ENCODE data around the gene KCNC4.

KCNC4 gene

DNA sequence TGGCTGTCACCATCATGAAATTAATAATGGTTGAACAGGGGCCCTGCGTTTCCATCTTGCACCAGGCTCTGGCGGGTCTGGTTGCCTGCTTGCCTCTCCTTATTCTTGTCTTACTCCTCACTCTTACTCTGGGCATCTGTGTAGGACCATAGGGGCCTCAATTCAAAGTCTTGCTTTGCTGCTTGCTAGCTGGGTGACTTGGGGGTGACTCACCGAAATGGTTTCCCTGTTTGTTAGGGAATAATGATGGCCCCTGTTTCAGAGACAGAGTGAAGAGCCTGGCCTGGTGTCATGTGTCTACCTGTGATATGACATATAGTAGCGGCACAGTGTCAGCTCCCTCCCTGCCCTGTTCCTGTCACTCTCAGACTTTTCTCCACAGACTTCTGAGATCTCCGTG is 24.6 kb downstream of the KCNC4 start:
- no peak for FAIRE-seq

DNA sequence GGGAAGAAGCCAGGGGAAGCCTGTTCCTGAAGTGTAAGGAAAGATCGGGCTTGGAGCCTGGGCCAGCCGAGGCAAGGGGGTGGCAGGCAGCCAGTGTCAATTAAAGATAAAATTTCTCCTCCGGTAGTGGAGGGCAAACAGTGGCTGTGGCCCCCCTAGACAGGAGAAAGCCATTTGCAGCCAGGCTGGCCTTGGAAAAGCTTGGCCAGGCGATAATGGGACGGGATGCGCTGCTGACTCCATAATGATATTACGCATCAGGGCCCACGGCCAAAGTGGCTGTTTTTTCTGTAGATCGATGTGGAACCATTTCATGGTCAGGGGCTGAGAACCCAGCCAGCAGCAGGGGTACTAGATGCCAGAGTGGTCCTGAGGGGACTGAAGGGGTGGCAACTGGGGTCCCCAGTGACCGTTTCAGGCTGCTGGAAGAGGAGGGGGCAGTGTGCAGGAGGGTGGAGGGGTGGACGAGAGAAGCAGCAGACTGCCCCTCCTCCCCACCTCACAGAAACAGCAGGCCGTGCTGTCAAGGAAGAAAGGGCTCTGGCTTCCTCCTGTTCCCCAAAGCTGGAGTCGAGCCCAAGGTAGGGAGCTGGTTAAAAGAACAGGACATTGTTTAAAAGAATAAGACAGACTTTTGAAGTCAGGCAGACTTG is 25.2 kb downstream of the KCNC4 start:
- FAIRE-seq, result no peak

DNA sequence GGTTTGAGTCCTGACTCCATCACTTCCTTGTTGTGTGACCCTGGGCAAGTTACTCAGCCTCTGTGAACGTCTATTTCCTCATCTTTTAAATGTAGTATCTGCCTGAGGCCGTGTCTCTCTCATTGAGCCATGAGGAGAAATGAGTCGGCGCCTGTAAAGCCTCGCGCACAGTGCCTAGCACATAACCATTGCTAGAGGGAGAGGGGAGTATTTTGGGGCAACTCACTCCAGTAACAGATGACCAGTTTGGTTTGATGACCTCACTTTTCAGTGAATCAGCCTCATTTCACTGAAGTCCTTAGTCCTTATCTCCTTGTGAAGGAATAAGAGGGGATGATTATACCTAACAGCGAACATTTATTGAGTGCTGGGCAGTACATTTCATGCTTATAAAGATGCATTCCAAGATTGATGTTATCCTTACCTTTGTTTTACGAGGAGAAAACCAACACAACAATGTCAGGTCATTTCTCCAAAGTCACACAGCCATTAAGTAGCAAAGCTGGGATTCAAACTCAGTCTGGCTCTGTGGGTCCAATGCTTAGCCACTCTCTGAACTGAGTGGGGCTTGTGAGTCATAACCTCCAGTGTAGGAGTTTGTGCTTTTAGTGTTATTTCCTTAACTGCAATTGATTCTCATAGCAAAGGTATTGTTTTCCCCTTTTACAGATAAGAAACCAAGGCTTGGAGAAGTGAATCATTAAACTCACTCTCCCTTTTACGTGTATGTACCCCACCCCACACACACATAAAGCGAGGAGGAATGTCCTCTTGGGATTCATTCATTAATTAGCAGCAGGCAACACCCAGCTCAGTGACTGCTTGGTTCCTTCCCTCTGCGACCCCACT is 25.9 kb downstream of the KCNC4 start:
- FAIRE-seq, result no peak

- no peak for FAIRE-seq
These were observed 27.5 kb downstream of the KCNC4 start for GRCh38 chr1:110237386-110238152.

DNA sequence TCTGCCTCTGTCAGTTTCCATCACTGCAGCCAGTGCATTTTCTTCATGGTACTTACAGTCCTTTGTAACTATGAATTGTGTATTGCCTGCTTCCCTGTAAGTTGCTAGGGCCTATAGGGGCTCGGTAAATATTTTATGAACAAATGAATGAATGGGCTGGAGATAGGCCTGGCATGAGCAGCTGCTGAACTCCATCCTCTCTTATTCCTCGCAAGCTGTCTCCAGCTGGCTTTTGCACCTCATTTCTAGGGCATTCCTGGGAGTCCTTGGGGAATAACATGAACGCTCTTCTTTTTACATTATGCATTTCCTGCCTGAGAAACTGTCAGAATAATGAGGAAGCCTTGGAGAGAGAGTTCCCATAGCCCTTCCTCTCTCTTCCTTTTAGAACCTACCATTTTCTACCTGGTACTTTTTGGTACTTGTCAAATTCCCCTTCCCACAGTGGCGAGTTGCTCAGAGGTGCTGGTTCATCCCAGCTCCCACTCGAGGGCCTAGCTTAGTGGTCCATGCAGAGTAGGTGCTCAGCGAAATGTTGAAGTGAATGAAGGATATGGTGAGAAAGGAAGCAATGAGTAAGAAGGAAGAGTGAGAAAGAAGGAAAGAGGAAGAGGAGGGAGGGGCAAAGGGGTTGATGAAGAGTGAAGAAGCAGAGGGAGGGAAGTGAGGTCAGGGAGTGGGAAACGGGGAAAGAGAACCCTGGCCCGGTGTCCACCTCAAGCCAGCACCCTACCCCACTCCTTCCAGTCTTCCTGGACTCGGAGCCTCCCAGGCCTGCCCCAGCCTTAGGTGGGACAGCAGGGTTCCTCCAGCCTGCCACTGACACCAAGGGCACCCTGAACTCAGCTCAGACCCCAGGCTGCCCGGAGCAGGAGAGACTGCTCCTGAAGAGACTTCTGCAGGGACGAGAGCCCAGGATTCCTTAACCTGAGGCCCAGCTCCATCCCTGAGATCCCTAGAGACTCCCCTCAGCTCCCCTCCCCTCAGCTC is 29.6 kb downstream of the KCNC4 start:
- no peak for FAIRE-seq

DNA sequence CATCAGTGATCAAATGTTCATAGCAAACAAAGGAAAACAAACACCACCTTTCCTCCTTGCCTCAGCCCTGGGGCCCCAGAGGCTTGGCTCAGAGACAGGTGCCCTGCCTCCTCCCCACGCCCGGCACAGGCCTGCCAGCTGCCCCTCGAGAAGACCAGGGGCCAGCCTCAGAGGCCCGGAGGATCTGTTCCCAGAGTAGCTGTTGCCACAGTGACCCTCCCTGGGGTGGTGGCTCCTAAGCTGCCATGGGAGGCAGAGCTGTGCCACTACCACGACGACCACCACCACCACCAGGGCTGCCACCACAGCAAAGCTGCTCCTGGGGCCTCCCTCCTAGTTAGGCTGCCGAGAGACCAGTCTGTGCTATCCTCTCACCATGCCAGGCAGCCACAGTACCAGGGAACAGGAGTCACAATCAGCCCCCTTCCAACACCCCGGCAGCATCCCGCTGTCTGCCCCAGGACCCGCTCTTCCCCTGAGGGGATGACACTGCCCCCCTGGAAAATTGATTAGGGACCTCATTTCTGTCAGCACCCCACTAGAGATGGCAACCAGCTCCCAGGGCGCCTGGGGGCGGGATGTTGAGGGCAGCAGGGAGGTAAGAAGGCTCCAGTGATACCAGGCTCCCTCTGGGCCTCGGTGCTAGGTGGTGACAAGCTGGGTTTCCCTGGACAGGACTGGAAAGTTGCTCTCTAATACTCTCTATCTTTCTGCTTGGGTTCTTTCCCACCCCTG is 30.5 kb downstream of the KCNC4 start:
- FAIRE-seq, result no peak

DNA sequence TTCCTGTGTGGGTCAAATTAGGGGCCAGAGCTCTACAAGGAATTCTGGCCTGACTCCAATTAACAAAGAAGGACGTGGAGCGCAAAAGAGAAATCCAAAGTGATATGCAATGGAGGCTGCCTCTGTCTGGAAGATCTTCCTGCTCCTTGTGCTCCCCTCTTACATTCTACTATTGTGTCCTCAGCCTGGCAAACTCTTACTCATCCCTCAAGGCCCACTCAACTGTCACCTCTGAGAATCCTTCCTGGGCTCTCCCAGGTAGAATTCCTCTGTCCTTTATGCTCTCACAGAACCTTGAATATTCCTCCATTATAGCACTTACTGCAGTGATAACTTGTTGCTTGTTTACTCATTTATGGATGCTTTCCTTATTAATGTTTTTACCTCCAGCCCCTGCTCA is 31.4 kb downstream of the KCNC4 start:
- FAIRE-seq, result no peak

- FAIRE-seq, result no peak
These were observed 31.9 kb downstream of the KCNC4 start for GRCh38 chr1:110242062-110242461.

DNA sequence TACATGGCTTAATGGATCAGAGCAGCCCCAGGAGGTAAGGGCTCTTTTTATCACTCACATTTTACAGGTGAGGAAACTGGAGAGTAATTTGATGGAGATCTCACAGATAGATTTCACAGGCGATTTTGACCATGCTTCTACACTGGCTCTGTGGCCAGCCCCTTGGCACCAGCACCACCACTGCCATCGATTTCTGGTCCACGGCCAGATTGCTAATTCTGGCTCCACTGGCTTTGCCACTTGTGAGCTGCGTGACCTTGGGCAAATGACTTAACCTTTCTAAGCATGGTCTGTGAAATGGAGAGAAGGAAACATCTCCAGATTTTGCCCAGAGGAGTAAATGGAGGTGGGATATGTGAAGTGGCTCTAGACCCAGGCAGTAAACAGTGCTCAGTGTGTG is 32.6 kb downstream of the KCNC4 start:
- FAIRE-seq, result no peak

GRCh38 chr1:110243146-110243545 is 33.0 kb downstream of the KCNC4 start:
- FAIRE-seq, result no peak

- no peak for FAIRE-seq
These were observed 33.5 kb downstream of the KCNC4 start for GRCh38 chr1:110243574-110243973.

- no peak for FAIRE-seq
These were observed 35.9 kb downstream of the KCNC4 start for GRCh38 chr1:110245876-110246620.

DNA sequence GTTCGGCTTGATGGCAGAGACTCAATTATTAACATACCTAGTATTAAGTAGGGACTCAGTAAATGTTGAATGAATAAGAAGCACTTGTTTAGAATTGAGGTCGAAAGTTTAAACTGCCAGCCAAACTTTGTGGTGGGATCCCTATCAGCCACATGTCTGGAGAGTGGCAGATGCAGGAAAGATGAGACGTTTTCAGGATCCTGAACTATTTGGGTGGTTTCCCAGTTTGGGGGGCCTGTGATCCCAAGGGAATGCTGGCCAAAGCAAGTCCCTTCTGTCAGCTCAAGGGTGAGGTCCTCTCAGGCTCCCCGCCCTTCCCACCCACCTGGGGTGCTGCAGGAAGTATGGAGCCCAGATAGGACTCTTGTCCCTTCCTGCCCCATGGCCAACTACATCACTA is 38.6 kb downstream of the KCNC4 start:
- no peak for FAIRE-seq

DNA sequence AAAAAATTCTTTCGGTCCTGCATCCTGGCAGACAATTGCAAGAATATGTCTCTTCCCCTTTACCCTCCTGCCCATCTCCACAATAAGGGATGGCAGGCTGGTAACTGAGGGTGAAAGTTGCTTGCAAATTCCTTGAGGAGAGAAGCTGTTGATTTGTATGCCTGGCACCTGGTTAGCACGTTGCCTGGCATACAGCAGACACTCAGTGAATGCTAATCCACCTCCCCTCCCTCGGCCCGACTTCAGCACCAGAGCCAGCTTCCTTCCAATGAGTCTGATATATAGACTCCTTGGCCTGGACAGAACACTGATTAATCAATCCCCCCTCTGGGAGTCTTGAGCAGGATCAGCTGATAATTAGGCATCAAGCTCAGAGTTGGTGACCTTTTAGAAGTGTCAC is 39.1 kb downstream of the KCNC4 start:
- FAIRE-seq, result no peak

GRCh38 chr1:110250008-110250407 is 39.9 kb downstream of the KCNC4 start:
- FAIRE-seq, result no peak

GRCh38 chr1:110250749-110251148 is 40.6 kb downstream of the KCNC4 start:
- FAIRE-seq, result no peak

DNA sequence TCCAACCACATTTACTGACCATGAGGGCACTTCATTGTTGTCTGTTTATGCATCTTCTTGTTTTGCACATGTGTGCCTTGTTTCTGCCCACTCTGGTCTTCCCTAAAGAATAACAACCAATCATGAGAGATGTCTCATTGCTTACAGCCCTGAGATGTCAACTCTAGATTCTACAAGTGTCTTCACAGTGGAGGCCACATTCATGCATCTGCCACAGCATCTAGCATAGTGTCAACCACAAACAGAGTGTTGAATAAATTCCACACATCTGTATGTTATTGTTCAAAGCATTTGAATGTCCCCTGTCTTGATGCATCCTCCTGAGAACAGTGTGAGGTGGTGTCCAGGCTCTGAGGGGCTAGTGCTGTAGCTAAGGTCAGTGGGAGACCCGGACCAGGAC is 43.1 kb downstream of the KCNC4 start:
- FAIRE-seq, result no peak

DNA sequence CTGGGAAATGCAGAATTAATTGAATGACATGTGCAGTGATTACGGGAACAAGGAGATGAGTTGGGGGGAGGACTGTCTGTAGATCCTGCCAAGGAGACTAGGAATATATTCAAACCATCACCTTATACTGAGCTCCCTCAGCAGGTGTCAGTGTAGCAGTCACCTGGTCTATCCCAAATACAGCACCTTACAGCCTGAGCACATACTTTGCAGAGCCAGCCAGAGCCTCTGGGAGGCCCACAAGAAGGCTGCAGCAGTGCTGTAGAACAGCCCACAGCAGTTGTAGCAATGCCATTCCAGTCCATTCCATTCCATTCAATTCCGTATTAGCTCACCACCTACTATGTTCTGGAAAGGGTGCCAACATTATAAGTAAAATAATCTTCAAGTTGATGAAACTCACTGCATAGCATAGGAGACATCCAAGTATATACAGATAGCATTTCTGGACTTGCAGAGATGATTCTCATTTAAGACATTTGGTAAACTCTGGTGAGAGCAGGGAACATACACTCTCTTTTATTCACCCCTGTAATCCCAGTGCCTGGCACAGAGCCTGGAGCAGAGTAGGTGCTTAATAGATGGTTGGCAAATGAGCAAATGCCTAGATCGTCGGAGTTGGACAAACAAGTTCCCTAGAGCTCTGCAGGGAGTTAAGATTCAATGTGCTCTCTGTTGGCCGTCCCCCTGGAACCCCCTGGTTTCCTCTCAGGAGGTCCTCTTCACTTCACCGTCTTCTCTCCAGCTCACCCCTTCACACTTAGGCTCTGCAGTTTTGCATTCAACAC is 44.7 kb downstream of the KCNC4 start:
- FAIRE-seq, result no peak

DNA sequence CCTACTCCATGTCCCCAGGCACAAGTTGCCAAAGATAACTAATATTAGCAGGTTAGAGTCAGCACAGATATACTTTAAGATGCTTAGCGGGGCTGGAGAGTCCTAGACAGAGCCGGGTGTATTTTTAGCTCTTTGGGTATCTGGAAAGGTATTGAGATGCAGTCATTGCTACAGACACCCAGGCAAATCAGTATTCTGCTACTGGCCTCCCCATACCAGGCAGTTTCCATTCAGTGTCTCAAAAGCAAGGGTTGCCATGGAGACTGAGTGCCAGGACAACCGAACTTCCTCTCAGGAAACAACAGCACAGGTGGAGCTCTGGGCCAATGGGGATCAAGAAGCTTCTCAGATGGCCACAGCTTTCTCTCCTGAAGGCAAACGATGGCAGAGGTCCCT is 45.3 kb downstream of the KCNC4 start:
- no peak for FAIRE-seq

DNA sequence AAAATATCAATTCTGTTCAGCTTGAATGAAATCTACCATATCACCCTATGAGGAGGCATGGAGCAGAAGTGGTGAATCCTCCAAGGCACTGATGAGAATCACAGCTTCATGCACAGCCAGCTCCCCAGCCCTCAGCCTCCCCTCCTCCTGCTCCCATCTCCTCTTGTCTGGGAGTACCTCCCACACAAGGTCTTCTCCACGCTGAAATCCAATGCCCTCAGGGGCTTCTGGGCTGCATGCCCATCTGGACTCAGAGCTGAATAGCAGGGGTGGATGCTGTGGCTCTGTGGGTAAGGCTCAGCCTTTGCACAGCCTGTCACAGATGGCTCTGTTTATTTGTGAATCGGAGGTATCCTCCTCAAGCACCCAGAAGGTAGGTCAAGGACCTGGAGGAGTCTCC is 48.6 kb downstream of the KCNC4 start:
- FAIRE-seq, result no peak

Data from TTC549 (cell line).